HG03354 (cell line): ENCODE data around the gene SPRING1.
"Not testable (repeated sequence)": the region's sequence is repeated elsewhere in the genome, so short reads cannot be mapped to it uniquely, and the experiment has no call there.

Experiments used
- ATAC-seq: cut with Tn5 transposase; IDR thresholded peaks from one replicate; pipeline ENCODE4 v1.9.1; 2021; ENCODE audit warnings: mild to moderate bottlenecking; ENCODE audit not compliant: unreplicated experiment, poor library complexity, severe bottlenecking

The SPRING1 gene

DNA sequence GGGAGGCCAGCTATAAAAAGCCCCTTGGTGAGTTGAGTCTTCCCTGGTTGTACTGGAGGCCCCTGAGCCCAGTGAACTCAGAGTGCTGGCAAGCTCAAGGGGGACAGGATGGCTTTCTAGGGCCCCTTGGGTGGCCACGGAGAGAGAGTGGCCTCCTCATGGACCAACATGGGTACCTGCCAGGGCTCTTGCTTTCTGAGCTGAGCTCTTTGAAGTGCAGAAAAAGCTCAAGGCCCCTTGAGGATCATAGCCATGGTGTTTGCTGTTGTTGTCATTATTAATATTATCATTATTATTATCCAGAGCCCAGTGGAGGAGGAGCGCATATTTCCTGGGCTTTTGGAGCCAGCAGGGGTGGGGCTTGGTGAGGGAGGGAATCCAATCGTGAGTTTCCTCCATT is 6.9 kb upstream of the SPRING1 start:
- no peak for ATAC-seq

DNA sequence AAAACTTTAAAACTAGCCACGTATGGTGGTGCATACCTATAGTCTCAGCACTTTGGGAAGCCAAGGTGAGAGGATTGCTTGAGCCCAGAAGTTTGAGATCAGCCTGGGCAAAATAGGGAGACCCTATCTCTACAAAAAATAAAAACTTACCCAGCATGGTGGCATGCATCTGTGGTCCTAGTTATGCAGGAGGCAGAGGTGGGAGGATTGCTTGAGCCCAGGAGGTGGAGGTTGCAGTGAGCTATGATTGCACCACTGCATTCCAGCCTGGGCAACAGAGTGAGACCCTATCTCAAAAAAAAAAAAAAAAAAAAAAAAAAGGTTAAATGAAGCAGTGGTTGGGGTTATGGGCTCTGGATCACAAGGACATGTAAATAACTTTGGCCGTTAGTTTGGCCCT is 4.9 kb upstream of the SPRING1 start:
- not testable (repeated sequence) for ATAC-seq

DNA sequence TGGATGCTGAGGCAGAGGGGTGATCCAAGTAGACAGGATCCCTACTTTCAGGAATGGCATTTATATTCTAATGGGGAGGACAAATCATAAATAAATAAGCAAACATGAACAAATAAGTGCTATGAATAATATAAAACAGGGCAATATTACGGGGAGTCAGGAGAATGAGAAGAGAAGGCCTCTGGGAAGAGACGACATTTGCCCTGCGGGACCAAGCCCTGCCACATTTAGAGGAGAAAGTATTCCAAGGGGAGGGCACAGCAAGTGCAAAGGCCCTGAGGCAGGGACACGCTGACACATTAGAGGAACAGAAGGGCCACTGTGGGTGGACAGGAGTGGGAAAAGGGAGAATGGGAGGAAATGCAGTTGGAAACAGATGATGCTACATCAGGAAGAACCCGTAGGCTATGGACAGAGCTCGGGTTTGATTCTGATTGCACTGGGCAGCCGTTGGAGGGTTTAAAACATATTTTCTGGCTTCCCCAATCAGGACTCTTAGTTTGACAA is 1.6 kb upstream of the SPRING1 start:
- ATAC-seq: no peak

DNA sequence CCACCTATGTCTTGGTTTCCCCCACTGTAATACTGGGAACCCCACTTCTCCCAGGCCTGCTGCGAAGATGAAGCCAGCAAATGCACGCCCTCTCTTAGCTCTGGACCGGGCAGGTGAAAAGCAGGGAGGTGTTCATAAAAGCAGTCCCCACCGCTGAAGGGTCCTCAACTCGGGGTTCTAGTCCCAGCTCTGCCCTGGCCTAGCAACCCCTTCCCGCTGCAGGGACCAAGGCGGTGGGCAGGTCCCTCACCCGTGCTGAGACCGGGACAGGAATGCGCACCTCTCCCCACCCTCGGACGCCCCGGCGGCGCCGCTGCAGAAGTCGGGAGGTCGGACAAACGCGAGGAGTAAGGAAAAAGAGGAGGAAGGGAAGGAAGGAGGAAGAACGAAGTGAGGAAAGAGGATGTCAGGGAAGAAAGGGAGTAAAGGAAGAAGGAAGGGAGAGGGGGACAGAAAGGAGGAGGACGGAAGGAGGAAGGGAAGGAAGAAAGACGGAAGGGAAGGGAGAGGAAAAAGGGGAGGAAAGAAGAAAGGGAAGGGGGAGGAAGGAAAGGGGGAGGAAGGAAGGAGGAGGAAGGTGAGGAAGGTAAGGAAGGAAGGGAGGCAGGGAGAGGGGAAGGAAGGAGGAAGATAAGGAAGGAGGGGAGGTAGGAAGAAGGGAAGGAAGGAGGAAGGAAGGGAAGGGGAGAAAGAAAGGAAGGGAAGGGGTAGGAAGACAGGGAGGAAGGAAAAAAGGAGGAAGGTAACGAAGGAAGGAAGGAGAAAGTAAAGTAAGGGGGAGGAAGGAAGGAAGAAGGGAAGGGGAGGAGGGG is 701 bp downstream of the SPRING1 start:
- no peak for ATAC-seq

DNA sequence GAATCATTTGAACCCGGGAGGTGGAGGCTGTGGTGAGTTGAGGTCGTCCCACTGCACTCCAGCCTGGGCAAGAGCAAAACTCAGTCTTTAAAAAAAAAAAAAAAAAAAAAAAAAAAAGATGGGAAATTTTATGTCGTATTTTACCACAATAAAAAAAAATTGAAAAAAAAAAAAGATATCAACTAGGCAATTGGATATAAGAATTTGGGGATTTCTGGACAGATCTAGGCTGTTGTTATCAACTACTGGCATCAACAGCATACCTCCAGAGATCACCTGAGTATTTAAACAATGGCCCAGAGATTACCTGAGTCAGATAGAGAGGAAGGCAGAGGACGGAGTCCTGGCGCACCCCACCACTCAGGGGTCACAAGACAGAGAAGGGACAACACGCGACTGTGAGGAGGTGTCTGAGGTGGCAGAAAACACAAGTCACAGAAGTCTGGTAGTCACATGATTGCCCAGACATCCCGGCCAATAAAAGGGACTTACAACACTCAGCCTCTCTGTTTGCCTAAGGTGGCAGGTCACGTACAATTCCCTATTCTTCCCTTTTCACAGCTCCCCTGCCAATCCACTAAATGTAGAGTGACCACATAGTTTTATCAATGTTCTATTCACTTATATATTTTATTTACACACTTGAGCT is 1.8 kb downstream of the SPRING1 start:
- no peak for ATAC-seq

DNA sequence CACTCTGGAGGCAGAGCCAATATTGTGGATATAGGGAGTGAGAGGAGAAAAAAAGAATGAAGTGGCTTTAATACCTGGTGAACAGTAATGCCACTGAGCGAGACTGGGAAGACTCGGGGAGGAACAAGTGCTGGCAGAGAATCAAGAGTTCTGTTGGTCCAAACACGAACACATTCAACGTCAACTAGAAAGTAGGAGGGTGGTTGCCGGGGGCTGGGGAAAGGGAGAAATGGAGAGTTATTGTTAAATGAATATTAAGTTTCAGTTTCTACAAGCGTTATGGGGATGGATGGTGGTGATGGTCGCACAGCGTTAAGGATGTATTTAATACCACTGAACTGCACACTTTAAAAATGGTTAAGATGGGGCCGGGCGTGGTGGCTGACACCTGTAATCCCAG is 2.8 kb downstream of the SPRING1 start:
- ATAC-seq: no peak

DNA sequence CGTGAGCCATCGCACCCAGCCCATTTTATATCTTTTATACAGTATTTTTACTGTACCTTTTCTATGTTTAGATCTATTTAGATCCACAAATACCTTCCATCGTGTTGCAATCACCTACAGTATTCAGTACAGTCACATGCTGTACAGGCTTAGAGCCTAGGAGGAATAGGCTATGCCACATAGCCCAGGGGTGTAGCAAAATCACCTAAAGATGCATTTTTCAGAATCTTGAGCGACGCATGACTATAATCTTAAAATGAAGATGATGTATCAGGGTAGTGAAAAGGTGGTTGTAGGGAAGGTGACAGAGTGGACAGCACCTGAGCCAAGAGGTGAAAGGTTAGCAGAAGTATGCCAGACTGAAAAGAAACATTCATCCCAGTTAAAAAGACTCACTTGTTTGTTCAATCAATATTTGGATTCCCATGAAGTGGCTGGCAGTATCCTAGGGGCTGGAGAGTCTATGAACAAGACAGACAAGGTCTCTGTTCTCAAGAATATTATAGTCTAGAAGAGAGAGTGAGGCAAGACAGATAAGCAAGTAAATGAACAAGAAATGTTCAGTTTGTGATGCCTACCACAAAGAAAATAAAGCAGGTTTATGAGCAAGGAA is 3.6 kb downstream of the SPRING1 start:
- ATAC-seq: no peak

DNA sequence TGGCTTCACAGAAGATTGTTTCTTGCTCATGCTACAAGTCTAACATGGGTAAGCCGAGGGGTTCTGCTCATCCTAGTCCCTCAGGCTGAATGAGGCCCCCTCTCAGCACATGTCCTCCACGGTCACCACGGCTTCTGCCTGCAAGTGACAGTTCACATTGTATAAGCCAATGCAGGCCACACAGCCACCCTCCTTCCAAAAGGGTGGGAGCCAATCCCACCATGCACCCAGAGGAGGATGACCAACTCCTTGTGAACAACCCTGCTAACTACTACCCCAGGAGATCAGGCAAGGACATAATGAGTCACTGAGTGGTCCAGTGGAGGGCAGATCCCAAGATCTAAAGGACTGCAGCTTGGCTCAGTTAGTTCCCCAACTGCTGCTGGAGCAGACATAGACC is 6.1 kb downstream of the SPRING1 start:
- ATAC-seq: no peak

DNA sequence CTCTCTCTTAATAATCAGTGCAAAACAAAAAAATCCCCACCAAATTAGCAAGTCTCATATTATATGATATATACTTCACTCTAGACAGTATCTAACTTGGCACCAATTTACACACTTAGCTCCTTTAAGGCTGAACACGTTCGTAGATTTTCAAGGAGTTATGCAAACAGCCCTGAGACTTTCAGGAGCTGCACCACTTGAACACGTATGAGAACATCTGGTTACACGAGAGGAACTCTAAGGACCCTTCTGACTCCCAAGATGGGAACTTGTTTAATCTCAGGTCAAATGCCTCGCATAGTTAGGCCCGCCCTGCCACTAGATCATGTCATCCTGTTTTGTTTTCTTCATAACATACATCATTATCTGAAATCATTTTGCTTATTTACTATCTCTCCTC is 10.0 kb downstream of the SPRING1 start:
- ATAC-seq: no peak

DNA sequence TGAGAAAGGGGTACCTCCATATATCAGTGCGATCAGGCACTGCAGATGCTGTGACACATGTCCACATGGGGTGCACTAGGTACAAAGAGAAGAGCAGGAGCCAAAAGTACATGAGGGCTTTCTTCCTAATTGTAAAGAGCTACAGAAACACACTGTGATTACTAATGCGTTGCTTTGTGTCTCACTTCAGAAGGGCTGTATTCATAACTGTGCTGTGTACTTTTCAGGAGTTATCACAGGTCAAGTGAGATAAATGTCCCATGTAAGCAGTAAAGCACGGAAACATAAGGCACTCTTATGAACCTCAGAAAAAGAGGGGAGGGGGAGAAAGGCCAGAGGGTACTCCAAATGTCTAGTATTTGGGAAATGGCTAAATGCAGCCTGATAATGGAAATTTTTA is 10.6 kb downstream of the SPRING1 start:
- no peak for ATAC-seq

DNA sequence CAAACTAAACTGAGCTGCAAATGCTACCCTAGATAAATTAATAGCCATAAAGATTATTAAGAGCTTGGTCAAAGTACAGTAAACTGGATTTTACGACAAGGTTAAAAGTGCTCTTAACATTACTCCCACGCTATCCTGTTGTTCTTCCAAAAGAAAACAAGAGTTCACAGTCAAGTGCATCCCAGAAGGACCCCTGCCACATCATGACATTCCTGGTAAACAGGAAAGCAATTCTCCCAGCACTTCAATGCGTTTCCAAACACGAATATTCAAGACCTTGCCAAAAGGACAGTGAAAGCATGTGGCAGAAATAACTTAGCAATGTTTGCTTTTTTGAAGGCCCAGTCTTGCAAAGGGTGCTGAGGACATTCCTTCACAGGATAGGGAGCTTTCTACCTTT is 11.2 kb downstream of the SPRING1 start:
- ATAC-seq: no peak

DNA sequence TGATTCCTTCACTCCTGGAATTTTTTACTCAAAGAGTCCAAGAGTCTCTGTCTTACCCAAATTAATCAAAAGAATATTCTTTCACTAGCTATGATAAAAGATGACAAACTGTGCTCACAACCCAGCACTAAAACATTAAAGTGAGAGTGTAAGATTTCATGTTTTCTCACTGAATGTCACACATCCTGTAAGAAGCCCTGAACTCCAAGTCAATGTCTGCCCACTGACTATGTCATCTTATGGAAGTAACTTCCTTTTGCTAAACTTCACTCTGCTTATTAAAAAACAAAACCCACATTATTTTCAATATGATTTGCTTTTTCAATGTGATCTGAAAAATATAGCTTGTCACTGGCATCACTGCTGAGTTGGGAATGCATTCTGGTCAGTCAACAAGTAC is 15.6 kb downstream of the SPRING1 start:
- ATAC-seq: no peak

DNA sequence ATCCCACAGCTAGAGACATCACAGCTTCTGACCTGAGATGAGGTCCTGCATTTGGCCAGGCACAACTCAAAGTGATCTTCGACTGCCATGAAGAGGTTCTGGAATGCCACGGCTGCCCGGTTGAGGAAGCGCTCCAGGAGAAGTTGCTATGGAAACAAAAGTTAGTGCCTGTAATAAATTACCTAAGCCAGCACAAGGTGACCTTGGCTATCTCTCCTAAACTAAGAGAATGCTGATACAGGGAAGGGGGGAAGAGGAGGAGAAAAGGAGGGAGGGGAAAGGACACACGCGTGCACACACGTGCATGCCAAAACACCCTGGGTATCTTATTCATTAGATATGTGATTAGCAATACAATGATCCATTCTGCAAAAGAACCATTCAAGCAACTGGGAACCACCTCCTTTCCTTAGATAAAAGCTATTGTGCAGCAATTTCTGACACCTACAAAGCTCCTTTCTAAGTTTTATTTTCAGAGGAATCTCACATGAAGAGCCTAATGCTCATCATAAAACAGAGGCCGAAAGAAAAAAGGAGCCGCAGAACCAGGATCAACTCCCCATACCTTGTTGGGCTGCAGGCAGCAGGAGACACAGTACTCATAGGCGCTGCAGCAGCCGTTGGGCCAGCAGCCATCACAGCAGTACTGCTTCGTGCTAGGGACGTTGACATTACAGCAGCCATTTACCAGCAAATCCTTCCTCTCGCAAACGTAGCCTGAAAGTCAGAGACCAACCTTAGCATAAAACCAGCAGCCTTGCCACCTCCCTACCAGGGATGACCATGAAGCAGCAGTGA is 17.9 kb downstream of the SPRING1 start:
- ATAC-seq: no peak

DNA sequence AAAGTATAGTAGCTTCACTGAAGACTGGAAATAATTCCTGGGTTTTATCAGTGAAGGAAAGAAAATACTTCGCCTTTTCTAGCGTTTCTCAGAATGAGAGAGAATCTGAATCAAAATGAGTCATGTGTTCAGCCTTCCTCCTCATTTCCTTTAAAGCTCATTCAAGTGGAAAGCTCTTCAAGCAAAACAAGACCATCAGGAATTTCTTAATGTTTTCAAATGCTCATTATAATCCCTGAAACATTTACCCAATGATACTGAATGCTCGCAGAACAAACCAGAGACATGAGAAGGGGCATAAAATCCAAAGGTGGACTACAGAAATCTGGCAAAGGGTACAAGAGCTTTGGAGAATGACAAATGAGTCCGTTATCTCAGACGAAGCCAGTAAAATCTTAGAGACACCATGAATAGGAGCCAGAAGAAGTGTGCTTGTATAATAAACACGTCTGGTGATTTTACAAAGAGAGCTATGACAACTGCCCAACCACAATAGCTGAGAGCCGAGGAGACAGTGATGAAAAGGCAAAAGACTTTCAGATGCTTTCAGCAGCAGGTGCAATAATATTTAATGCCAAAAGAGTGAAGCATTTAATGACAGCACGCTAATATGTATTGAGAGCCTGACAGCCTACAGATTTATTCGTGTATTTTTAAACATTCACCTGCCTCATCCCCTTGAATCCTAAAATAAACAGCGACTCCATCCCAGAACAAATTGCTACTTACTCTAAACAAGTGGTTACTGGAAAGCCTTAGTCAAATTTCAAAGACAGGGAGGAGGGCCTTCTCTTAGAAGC is 19.0 kb downstream of the SPRING1 start:
- no peak for ATAC-seq

DNA sequence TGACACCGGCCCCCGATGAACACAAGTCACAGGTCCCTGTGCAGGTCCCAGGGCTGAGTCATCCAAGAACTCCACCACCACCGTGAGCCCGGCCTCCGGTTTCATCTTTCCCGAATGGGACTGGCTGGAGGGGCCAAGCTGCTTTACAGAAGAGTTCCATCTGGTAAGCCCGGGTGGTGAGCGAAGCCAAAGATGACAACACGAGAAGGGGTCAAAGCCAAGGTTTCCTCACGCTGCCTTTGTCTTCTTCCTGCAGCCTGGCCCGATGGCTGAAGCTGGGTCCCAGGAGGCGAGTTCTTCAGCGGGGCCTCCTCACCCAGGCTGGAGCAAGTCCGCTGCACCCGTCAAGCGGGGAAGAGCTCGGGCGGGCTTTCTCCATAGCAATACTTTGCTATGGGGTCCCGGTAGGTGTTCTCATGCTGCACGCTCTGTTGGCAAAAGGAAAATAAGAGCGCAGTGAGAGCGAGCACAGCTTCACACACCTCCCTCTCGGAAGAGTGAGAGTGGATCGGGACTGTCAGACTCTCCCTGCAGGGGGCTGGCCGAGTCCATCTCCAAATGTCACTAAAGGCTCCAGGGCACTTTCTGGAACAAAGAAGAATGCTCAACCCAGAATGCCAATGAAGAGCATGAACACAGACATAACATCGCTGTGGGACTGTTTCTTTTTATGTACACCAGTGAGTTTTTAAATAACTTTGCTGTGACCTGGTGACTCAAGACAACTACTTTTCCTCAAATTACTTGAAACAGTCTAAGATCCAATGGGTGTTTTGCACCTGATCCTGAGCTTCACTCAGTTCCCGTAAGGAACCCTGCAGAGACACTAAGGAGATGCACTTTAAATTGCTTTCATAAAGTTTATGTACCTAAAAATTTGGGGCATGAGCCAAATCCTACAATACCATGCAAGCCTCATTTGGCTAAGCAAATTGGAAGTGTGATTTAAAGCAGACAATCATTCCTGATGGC is 20.1 kb downstream of the SPRING1 start:
- no peak for ATAC-seq

DNA sequence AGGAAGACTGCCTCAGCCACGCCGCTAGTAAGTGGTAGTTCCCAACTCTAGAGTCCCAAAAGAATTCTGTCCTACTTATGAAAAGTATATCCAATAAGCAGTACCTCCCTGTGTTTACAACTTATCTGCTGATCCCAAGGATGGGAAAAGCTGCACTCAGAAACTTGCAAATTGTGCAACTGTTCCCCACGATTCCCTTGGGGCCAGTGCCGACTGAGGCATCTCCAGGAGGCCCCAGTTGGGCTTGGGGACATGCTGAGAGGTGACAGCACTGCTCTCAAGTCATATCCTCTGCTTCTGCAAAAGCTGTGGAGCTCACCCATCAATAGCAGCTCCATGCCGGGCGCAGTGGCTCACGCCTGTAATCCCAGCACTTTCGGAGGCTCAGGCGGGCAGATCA is 23.7 kb downstream of the SPRING1 start:
- ATAC-seq: no peak

DNA sequence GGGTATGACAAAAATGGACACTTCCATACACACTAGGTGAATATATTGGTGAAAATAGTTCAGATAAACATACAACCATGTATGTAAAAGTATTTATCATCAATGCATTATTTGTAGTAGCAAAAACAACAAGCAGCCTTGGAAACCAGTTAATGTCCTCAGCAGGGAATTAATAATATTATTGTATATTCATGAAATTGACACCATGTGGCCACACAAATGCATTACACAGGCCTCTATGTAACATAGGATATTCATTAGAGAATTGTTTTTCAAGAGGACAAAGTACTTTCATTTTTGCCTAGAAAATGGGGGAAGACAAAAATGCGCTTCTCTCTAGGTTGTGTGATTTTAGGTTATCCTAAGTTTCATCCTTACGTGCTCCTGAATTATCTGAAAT is 24.3 kb downstream of the SPRING1 start:
- ATAC-seq: no peak
